ENCODE results near the gene SCOC. TPM values are rescaled to one million over a fixed set of nuclear protein-coding genes. Genes with fewer than 3 reads are reported as not detected.

SCOC gene
- total RNA-seq, 2 experiments from 2014 or later, result 8.0 to 16.2 TPM

DNA sequence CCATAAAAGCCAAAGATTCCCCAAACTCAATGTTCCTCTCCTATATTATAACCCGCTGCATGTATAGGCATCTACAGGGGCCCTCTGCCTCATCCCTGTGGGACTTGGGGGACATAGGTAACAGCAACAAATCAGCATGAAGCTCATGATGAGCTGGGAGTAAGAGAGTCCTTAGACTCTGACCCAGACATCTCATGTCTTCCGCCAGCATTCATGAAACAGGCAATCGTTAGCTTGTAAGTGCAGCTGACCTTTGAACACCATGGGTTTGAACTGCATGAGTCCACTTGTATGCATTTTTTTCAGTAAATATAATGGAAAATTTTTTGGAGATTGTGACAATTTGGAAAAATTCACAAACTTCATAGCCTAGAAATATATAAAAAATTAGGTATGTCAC lies 10.4 kb upstream of the SCOC start:
- TF ChIP-seq, protein P1, sequence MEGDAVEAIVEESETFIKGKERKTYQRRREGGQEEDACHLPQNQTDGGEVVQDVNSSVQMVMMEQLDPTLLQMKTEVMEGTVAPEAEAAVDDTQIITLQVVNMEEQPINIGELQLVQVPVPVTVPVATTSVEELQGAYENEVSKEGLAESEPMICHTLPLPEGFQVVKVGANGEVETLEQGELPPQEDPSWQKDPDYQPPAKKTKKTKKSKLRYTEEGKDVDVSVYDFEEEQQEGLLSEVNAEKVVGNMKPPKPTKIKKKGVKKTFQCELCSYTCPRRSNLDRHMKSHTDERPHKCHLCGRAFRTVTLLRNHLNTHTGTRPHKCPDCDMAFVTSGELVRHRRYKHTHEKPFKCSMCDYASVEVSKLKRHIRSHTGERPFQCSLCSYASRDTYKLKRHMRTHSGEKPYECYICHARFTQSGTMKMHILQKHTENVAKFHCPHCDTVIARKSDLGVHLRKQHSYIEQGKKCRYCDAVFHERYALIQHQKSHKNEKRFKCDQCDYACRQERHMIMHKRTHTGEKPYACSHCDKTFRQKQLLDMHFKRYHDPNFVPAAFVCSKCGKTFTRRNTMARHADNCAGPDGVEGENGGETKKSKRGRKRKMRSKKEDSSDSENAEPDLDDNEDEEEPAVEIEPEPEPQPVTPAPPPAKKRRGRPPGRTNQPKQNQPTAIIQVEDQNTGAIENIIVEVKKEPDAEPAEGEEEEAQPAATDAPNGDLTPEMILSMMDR (conservative IDR thresholded peaks at IDR 0.05; ENCODE audit: low read length), result no peak
- no peak for TF ChIP-seq EZH2phosphoT487 (IDR thresholded peaks at IDR 0.05; ENCODE audit: borderline replicate concordance, low read depth, low read length)
- Histone ChIP-seq H3K4me1 (ENCODE audit: insufficient read depth, low read length, poor library complexity, severe bottlenecking) (no peaks in the 10 kb centered on the region), H2AFZ (ENCODE audit: low read length) (no peak overlapping the region), H4K20me1 (ENCODE audit: insufficient read depth, low read length) (no peaks in the 10 kb centered on the region), H3K27ac (ENCODE audit: low read depth, low read length, poor library complexity, severe bottlenecking) (no peak overlapping the region), H3K36me3 (ENCODE audit: insufficient read depth, low read length) (no peaks in the 10 kb centered on the region), H3K79me2 (ENCODE audit: insufficient read depth, low read depth, low read length) (no peaks in the 10 kb centered on the region), H3K9me2 (ENCODE audit: insufficient read depth, low read length) (no peaks in the 10 kb centered on the region), H3K4me3 (ENCODE audit: low read depth, low read length, poor library complexity, severe bottlenecking) (no peak overlapping the region), H3K9me3 (ENCODE audit: low read length) (no peaks in the 10 kb centered on the region), H3K4me2 (ENCODE audit: low read length) (no peak overlapping the region)
- BruUV-seq (replicated peaks), result no TSS peak
- intact Hi-C loops (cut with micrococcal nuclease; ENCODE audit: unreplicated experiment), result loop anchor here (5.0 kb wide), 2 partner anchors 159 to 706 kb away; partner anchors contain the start of gene ELMOD2
- ChIA-PET POLR2A (interaction anchor here (0.6 kb wide), 1 partner anchor 1303 kb away, joined by 3 read pairs; no protein-coding TSS in a partner anchor), CTCF (ENCODE audit: unreplicated experiment) (interaction anchor here (1.2 kb wide), 1 partner anchor 10 kb away, joined by 3 read pairs; the partner anchor contains the start of gene SCOC)
- DNase-seq (ENCODE audit: low spot score), result no peak

DNA sequence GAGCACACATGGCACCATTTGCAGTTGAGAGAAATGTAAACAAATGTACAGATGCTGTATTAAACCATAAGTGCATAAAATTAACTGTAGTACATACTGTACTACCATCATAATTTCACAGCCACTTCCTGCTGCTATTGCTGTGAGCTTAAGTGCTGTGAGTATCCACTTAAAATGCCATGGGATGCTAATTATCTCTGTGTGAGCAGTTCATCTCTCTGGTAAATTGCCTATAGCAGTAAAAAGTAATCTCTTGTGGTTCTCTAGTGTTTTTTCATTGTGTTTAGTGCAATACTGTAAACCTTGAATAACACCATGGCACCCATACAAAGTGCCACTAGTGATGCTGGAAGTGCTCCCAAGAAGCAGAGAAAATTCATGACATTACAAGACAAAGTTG lies 9.9 kb upstream of the SCOC start:
- H4K20me1 ChIP-seq (ENCODE audit: insufficient read depth, low read length), result no peaks in the 10 kb centered on the region
- intact Hi-C loops (cut with micrococcal nuclease; ENCODE audit: unreplicated experiment), result loop anchor here (5.0 kb wide), 2 partner anchors 159 to 706 kb away; partner anchors contain the start of gene ELMOD2
- BruUV-seq (replicated peaks), result no TSS peak
- H3K4me2 ChIP-seq (ENCODE audit: low read length), result no peak overlapping the region
- CTCF ChIA-PET (ENCODE audit: unreplicated experiment), result no interaction called here
- no peak overlapping the region for H3K27ac ChIP-seq (ENCODE audit: low read depth, low read length, poor library complexity, severe bottlenecking)
- H3K79me2 ChIP-seq (ENCODE audit: insufficient read depth, low read depth, low read length), result no peaks in the 10 kb centered on the region
- no peak for DNase-seq (ENCODE audit: low spot score)
- no peaks in the 10 kb centered on the region for H3K36me3 ChIP-seq (ENCODE audit: insufficient read depth, low read length)
- H3K9me2 ChIP-seq (ENCODE audit: insufficient read depth, low read length), result no peaks in the 10 kb centered on the region
- POLR2A ChIA-PET, result no interaction called here
- no peak overlapping the region for H3K4me3 ChIP-seq (ENCODE audit: low read depth, low read length, poor library complexity, severe bottlenecking)
- H3K9me3 ChIP-seq (ENCODE audit: low read length), result no peaks in the 10 kb centered on the region
- TF ChIP-seq EZH2phosphoT487 (IDR thresholded peaks at IDR 0.05; ENCODE audit: borderline replicate concordance, low read depth, low read length), result no peak
- TF ChIP-seq, protein P1 (conservative IDR thresholded peaks at IDR 0.05; ENCODE audit: low read length), result no peak
- H3K4me1 ChIP-seq (ENCODE audit: insufficient read depth, low read length, poor library complexity, severe bottlenecking), result no peaks in the 10 kb centered on the region
- no peak overlapping the region for H2AFZ ChIP-seq (ENCODE audit: low read length)

DNA sequence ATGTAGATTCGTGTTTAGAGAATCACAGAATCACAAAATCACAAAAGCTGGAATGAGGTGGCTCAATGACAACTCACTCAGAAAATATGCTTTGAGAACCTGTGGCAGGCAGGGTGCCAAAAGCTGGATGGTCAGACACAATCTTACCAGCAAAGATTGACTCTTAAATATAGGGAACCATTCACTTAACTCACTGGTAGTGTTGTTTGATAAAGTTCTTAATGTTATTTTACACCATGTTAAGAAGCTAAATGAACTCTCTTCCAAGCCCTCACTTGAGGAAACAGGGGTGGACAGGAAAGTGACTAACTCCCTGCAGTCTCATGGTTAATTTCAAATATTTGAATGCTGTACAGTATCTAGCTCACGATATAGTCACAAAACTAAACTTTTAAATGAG lies 5.7 kb upstream of the SCOC start:
- no peak overlapping the region for H2AFZ ChIP-seq (ENCODE audit: low read length)
- H3K4me1 ChIP-seq (ENCODE audit: insufficient read depth, low read length, poor library complexity, severe bottlenecking), result no peaks in the 10 kb centered on the region
- no TSS peak for BruUV-seq (replicated peaks)
- TF ChIP-seq, protein P1 (conservative IDR thresholded peaks at IDR 0.05; ENCODE audit: low read length), result no peak
- no peak for TF ChIP-seq EZH2phosphoT487 (IDR thresholded peaks at IDR 0.05; ENCODE audit: borderline replicate concordance, low read depth, low read length)
- DNase-seq (ENCODE audit: low spot score), result no peak
- no peaks in the 10 kb centered on the region for H4K20me1 ChIP-seq (ENCODE audit: insufficient read depth, low read length)
- no peaks in the 10 kb centered on the region for H3K36me3 ChIP-seq (ENCODE audit: insufficient read depth, low read length)
- H3K4me3 ChIP-seq (ENCODE audit: low read depth, low read length, poor library complexity, severe bottlenecking), result no peak overlapping the region
- ChIA-PET CTCF (ENCODE audit: unreplicated experiment) (interaction anchor here (0.9 kb wide), 1 partner anchor 9 kb away, joined by 3 read pairs; no protein-coding TSS in a partner anchor), POLR2A (interaction anchor here (1.2 kb wide), 1 partner anchor 9 kb away, joined by 5 read pairs; no protein-coding TSS in a partner anchor)
- intact Hi-C loops (cut with micrococcal nuclease; ENCODE audit: unreplicated experiment), result no loop called here
- H3K4me2 ChIP-seq (ENCODE audit: low read length), result no peak overlapping the region
- H3K9me2 ChIP-seq (ENCODE audit: insufficient read depth, low read length), result no peaks in the 10 kb centered on the region
- H3K9me3 ChIP-seq (ENCODE audit: low read length), result no peaks in the 10 kb centered on the region
- no peak overlapping the region for H3K27ac ChIP-seq (ENCODE audit: low read depth, low read length, poor library complexity, severe bottlenecking)
- no peaks in the 10 kb centered on the region for H3K79me2 ChIP-seq (ENCODE audit: insufficient read depth, low read depth, low read length)

Data from OCI-LY7 (cell line).